ENCODE data around the gene ADAMTS6. TPM values are rescaled to one million over a fixed set of nuclear protein-coding genes. Genes with fewer than 3 reads are reported as not detected.
A peak's percentile ranks its signal among the peaks of the same experiment; 100 is the strongest.

The ADAMTS6 gene
- total and polyA plus RNA-seq, 2 of the 13 experiments (the other 11 are each of a cell fraction or from before 2014, with no cell fraction given) = 3.1 to 8.2 TPM

DNA sequence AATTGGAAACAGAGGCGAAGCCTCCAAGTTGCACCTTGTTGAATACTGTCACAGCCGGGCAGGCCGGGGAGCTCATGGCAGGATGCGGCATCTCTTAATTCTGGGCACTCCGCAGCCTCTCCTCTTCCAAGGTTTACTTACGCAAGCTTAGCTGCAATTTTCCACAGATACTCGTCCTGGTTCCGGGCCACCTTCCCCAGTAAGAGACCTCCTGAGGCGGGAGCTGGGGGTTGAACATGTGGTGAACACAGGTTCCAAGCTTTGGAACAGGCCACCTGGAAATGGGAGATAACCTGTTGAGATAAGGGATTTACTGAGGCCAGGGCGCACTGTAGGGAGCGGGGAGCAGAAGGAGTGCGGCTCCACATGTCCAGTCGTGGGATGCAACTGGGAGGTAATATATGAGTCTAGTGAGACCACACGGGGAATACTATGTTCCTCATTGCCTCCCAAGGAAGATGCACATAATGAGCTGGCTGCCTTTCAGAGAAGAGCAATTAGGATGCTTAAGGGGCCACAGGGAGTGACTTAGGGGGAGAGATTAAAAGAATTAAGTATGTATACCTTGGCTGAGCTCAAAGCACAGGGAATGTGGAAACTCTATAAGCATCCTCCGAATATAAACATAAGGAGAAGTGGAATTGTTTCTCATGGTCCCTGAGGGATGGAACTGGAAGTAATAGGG lies 377.8 kb downstream of the ADAMTS6 start:
- H3K36me3 ChIP-seq (replicated peaks in 1 of 2; ENCODE audit: control insufficient read depth in 1 of 2, insufficient read depth in 2 of 2, low read length in 2 of 2) = no peaks in the 10 kb centered on the region
- no peaks in the 10 kb centered on the region for H3K79me2 ChIP-seq (ENCODE audit: insufficient read depth, low read length)
- ATAC-seq = no peak
- H3K27me3 ChIP-seq (ENCODE audit: control insufficient read depth in 1 of 2, insufficient read depth in 2 of 2, low read length in 2 of 2) = peaks cover 0 to 28% of the 10 kb centered on the region in 2 experiments; a peak in 3 of 5 replicates
- no peak overlapping the region for H3K27ac ChIP-seq (ENCODE audit: extremely low read length, insufficient read depth, low read length)
- in situ Hi-C loops (cut with HindIII; ENCODE audit: extremely low pct_ligation_motif_present, low pct_unique_long_range_greater_than_20kb) = loop anchor here (5.0 kb wide), 1 partner anchor 378 kb away; the partner anchor contains the start of gene ADAMTS6
- peak overlapping the region in 2 of 3 experiments; percentile 75 to 77; a peak in 4 of 6 replicates for H3K4me3 ChIP-seq (replicated peaks in 1 of 3; ENCODE audit: insufficient read depth in 1 of 3, low read depth in 2 of 3, low read length in 3 of 3)
- 0 out of 2 replicates have a peak overlapping the region, but pooled peaks have one; percentile 68 for H3K9ac ChIP-seq (ENCODE audit: insufficient read depth, low read depth, low read length)
- DNase-seq (ENCODE audit: low spot score) = no peak
- H3K4me1 ChIP-seq (ENCODE audit: insufficient read depth, low read length) = peaks cover 21% of the 10 kb centered on the region
- POLR2A ChIA-PET = interaction anchor here (0.8 to 3.6 kb wide), 4 partner anchors 69 to 459 kb away, joined by 4 to 24 read pairs (median 5); partner anchors contain the start of genes ADAMTS6, CENPK and PPWD1
- peak overlapping the region; percentile 82 for H3K4me2 ChIP-seq (ENCODE audit: low read depth, low read length)
- intact Hi-C loops (cut with micrococcal nuclease; ENCODE audit: unreplicated experiment) = no loop called here
- CTCF ChIA-PET (ENCODE audit: low intra/inter-chr PET ratio, low total read pairs) = interaction anchor here (4.9 kb wide), 1 partner anchor 380 kb away, joined by 33 read pairs; no protein-coding TSS in a partner anchor
- BruUV-seq (replicated peaks) = no TSS peak
- H4K20me1 ChIP-seq (ENCODE audit: insufficient read depth, low read length) = no peaks in the 10 kb centered on the region
- H2AFZ ChIP-seq (ENCODE audit: low read length) = no peak overlapping the region
- H3K9me3 ChIP-seq (ENCODE audit: low read length) = no peaks in the 10 kb centered on the region
- WGBS (ENCODE audit: low lambda C conversion rate) = 83% methylated on average over 9 of the region's 15 CpGs
- no peak for FAIRE-seq
- TF ChIP-seq MTF2 (CRISPR knock-in tag; IDR thresholded peaks at IDR 0.05; ENCODE audit: borderline replicate concordance) (no peak), ZNF275 (CRISPR knock-in tag; IDR thresholded peaks at IDR 0.05; ENCODE audit: borderline replicate concordance) (no peak), GRHL1 (CRISPR knock-in tag; conservative IDR thresholded peaks at IDR 0.05) (no peak), FOXO1 (CRISPR knock-in tag; IDR thresholded peaks at IDR 0.05) (no peak), PLRG1 (conservative IDR thresholded peaks at IDR 0.05) (no peak), ZNF431 (CRISPR knock-in tag; IDR thresholded peaks at IDR 0.05; ENCODE audit: borderline replicate concordance, low read depth) (no peak), ZNF746 (CRISPR knock-in tag; IDR thresholded peaks at IDR 0.05) (no peak), ZNF777 (CRISPR knock-in tag; IDR thresholded peaks at IDR 0.05) (no peak), GATAD2A (CRISPR knock-in tag; IDR thresholded peaks at IDR 0.05) (no peak), KAT7 (CRISPR knock-in tag; IDR thresholded peaks at IDR 0.05; ENCODE audit: borderline replicate concordance) (no peak), GFI1 (CRISPR knock-in tag; IDR thresholded peaks at IDR 0.05; ENCODE audit: borderline replicate concordance) (no peak), ZNF513 (CRISPR knock-in tag; conservative IDR thresholded peaks at IDR 0.05) (no peak)
- TF ChIP-seq, protein P1, sequence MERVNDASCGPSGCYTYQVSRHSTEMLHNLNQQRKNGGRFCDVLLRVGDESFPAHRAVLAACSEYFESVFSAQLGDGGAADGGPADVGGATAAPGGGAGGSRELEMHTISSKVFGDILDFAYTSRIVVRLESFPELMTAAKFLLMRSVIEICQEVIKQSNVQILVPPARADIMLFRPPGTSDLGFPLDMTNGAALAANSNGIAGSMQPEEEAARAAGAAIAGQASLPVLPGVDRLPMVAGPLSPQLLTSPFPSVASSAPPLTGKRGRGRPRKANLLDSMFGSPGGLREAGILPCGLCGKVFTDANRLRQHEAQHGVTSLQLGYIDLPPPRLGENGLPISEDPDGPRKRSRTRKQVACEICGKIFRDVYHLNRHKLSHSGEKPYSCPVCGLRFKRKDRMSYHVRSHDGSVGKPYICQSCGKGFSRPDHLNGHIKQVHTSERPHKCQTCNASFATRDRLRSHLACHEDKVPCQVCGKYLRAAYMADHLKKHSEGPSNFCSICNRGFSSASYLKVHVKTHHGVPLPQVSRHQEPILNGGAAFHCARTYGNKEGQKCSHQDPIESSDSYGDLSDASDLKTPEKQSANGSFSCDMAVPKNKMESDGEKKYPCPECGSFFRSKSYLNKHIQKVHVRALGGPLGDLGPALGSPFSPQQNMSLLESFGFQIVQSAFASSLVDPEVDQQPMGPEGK (CRISPR knock-in tag; IDR thresholded peaks at IDR 0.05) = no peak
- TF ChIP-seq, protein P2, sequence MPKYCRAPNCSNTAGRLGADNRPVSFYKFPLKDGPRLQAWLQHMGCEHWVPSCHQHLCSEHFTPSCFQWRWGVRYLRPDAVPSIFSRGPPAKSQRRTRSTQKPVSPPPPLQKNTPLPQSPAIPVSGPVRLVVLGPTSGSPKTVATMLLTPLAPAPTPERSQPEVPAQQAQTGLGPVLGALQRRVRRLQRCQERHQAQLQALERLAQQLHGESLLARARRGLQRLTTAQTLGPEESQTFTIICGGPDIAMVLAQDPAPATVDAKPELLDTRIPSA (CRISPR knock-in tag; IDR thresholded peaks at IDR 0.05; ENCODE audit: borderline replicate concordance) = no peak
